ENCODE results near the gene PKN3.

Gene PKN3

DNA sequence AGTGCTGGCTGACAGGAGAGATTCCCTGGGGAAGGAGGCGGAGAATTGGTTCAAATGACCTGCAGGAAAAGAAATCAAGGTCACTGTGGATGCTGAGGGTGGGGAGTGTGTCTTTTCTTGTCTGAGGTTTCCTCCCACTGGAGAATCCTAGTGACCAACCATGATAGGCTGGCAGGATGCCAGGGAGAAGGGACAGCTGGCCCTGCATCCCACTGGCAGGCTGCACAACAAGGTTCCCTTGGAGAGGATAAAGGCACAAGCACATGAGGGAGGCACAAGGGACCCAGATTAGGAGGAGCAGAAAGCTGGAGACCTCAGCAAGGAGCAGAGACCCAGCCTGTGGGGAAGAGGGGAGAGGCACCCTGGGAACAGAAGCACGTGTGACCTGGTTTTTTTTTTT is 33.1 kb downstream of the PKN3 start:
- H3K27ac ChIP-seq (ENCODE audit: poor library complexity, severe bottlenecking), result no peak overlapping the region

DNA sequence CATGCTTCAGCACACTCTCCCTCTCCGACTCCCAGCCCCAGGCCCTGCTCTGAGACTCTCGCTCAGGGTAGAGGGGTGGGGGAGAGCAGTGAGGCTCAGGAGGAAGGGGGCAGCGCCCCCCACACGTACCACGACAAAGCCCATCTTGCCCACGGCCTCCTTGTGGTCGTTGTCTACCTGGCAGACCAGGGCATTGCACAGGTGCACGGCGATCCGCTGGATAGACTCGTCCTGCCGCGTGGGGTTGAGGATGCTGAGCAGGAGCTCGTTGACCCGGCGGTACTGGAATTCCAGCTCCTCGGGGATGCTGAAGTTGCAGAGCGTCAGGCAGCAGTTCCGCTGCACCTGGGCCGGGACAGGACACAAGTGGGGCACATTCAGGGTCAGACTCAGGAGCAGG is 40.1 kb downstream of the PKN3 start:
- H3K9me3 ChIP-seq (ENCODE audit: severe bottlenecking), result no peaks in the 10 kb centered on the region
- no peaks in the 10 kb centered on the region for H3K36me3 ChIP-seq (ENCODE audit: low read depth)
- H3K27ac ChIP-seq (ENCODE audit: poor library complexity, severe bottlenecking), result no peak overlapping the region
- TF ChIP-seq, protein P1, sequence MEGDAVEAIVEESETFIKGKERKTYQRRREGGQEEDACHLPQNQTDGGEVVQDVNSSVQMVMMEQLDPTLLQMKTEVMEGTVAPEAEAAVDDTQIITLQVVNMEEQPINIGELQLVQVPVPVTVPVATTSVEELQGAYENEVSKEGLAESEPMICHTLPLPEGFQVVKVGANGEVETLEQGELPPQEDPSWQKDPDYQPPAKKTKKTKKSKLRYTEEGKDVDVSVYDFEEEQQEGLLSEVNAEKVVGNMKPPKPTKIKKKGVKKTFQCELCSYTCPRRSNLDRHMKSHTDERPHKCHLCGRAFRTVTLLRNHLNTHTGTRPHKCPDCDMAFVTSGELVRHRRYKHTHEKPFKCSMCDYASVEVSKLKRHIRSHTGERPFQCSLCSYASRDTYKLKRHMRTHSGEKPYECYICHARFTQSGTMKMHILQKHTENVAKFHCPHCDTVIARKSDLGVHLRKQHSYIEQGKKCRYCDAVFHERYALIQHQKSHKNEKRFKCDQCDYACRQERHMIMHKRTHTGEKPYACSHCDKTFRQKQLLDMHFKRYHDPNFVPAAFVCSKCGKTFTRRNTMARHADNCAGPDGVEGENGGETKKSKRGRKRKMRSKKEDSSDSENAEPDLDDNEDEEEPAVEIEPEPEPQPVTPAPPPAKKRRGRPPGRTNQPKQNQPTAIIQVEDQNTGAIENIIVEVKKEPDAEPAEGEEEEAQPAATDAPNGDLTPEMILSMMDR (IDR thresholded peaks at IDR 0.05; ENCODE audit: poor library complexity, severe bottlenecking), result no peak
- no peak overlapping the region for H3K4me3 ChIP-seq (ENCODE audit: severe bottlenecking)
- ATAC-seq (ENCODE audit: low read depth) (no peak), DNase-seq (ENCODE audit: low spot score) (no peak)
- no peaks in the 10 kb centered on the region for H3K4me1 ChIP-seq (ENCODE audit: insufficient read depth, poor library complexity, severe bottlenecking)
- no peaks in the 10 kb centered on the region for H3K27me3 ChIP-seq (ENCODE audit: insufficient read depth, poor library complexity, severe bottlenecking)

More for the DNA sequence above, 33.1 kb downstream of the PKN3 start:
- H3K9me3 ChIP-seq (ENCODE audit: severe bottlenecking), result no peaks in the 10 kb centered on the region
- ATAC-seq (ENCODE audit: low read depth), result no peak
- no peaks in the 10 kb centered on the region; the same call in 1 of the 2 replicates for H3K36me3 ChIP-seq (ENCODE audit: low read depth)
- no peaks in the 10 kb centered on the region for H3K4me1 ChIP-seq (ENCODE audit: insufficient read depth, poor library complexity, severe bottlenecking)
- H3K4me3 ChIP-seq (ENCODE audit: severe bottlenecking), result no peak overlapping the region
- TF ChIP-seq, protein P1 (IDR thresholded peaks at IDR 0.05; ENCODE audit: poor library complexity, severe bottlenecking), result no peak
- no peak for DNase-seq (ENCODE audit: low spot score)
- H3K27me3 ChIP-seq (ENCODE audit: insufficient read depth, poor library complexity, severe bottlenecking), result no peaks in the 10 kb centered on the region

DNA sequence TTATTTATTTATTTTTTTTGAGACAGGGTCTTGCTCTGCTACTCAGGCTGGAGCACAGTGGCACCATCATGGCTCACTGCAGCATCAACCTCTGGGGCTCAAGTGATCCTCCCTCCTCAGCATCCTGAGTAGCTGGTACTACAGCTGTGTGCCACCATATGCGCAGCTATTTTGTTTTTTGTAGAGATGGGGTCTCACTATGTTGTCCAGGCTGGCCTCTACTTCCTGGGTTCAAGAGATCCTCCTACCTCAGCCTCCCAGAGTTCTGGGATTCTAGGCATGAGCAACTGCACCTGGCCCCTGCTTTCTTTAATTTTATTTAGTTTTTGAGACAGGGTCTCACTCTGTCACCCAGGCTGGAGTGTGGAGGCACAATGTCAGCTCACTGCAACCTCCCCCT is 41.1 kb downstream of the PKN3 start:
- H3K27me3 ChIP-seq (ENCODE audit: insufficient read depth, poor library complexity, severe bottlenecking), result no peaks in the 10 kb centered on the region
- H3K9me3 ChIP-seq (ENCODE audit: severe bottlenecking), result no peaks in the 10 kb centered on the region
- no peak overlapping the region for H3K27ac ChIP-seq (ENCODE audit: poor library complexity, severe bottlenecking)
- no peaks in the 10 kb centered on the region for H3K36me3 ChIP-seq (ENCODE audit: low read depth)
- TF ChIP-seq, protein P1 (IDR thresholded peaks at IDR 0.05; ENCODE audit: poor library complexity, severe bottlenecking), result no peak
- ATAC-seq (ENCODE audit: low read depth) (no peak), DNase-seq (ENCODE audit: low spot score) (no peak)
- H3K4me1 ChIP-seq (ENCODE audit: insufficient read depth, poor library complexity, severe bottlenecking), result no peaks in the 10 kb centered on the region
- H3K4me3 ChIP-seq (ENCODE audit: severe bottlenecking), result no peak overlapping the region

DNA sequence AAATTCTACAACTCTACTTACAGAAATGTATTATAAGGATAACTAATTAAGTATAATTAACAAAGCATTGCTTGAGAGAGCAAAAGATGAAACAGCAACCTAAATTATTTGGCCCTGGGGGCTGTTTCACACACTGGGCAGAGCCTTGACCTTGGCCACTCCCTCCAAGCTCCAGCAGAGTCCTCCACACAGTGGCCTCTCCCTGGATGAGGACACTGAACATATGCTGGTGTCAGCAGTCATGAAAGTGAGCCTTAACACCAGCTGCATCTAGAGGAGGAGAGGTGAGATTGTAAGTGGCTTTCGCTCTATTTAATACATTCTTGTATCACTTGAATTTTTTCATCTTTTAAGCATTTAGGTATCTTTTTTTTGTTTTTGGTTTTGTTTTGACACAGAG is 44.9 kb downstream of the PKN3 start:
- Histone ChIP-seq H3K27ac (ENCODE audit: poor library complexity, severe bottlenecking) (no peak overlapping the region), H3K36me3 (ENCODE audit: low read depth) (no peaks in the 10 kb centered on the region), H3K4me3 (ENCODE audit: severe bottlenecking) (no peak overlapping the region), H3K27me3 (ENCODE audit: insufficient read depth, poor library complexity, severe bottlenecking) (no peaks in the 10 kb centered on the region), H3K9me3 (ENCODE audit: severe bottlenecking) (no peaks in the 10 kb centered on the region), H3K4me1 (ENCODE audit: insufficient read depth, poor library complexity, severe bottlenecking) (no peaks in the 10 kb centered on the region)
- TF ChIP-seq, protein P1 (IDR thresholded peaks at IDR 0.05; ENCODE audit: poor library complexity, severe bottlenecking), result no peak
- DNase-seq (ENCODE audit: low spot score) (no peak), ATAC-seq (ENCODE audit: low read depth) (peak; percentile 40; the same call in 1 of the 3 replicates)

DNA sequence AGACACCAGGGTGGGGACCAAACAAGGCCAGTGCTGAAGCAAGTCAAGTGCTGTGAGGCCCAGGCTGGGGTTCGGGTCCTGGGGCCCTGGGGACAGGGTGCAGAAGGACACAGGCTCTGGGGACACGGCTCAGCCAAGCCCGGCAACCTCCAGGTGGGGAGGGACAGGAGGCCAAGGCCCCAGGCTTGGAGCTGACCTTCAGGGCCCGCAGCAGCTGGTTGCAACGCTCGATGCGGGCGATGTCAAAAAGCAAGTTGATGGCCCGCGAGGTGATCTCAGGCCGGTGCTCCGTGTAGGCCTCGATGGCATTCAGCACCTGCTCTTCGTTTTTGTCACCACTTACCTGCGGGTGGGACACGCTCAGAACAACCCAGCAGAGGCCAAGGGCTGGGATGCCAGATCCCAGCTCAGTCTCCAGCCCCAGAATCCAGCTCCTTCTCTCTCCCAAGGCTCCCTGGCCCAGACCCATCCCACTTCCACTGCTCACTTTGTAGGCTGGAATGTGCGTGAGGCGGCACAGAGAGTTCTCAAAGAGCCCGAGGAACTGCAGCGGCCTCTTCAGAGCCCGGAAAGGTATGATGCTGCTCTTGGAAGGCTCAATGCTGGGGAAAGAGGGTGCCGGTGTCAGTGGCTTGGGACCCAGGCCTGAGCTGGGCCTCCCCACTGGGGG is 48.8 kb downstream of the PKN3 start:
- no peaks in the 10 kb centered on the region for H3K9me3 ChIP-seq (ENCODE audit: severe bottlenecking)
- no peak overlapping the region for H3K27ac ChIP-seq (ENCODE audit: poor library complexity, severe bottlenecking)
- no peaks in the 10 kb centered on the region for H3K36me3 ChIP-seq (ENCODE audit: low read depth)
- no peaks in the 10 kb centered on the region for H3K27me3 ChIP-seq (ENCODE audit: insufficient read depth, poor library complexity, severe bottlenecking)
- no peak for DNase-seq (ENCODE audit: low spot score)
- TF ChIP-seq, protein P1 (IDR thresholded peaks at IDR 0.05; ENCODE audit: poor library complexity, severe bottlenecking), result no peak
- no peak overlapping the region for H3K4me3 ChIP-seq (ENCODE audit: severe bottlenecking)
- H3K4me1 ChIP-seq (ENCODE audit: insufficient read depth, poor library complexity, severe bottlenecking), result no peaks in the 10 kb centered on the region
- ATAC-seq (ENCODE audit: low read depth), result no peak
